NCI-H69 (cell line): ENCODE data around the gene RBFOX2.

Source experiments
- DNase-seq: peaks from one replicate; lab custom pipeline; 2025; lab: John Stamatoyannopoulos, UW

Gene RBFOX2

GRCh38 chr22:35973388-35973787 is 55.2 kb downstream of the RBFOX2 start:
- no peak for DNase-seq

DNA sequence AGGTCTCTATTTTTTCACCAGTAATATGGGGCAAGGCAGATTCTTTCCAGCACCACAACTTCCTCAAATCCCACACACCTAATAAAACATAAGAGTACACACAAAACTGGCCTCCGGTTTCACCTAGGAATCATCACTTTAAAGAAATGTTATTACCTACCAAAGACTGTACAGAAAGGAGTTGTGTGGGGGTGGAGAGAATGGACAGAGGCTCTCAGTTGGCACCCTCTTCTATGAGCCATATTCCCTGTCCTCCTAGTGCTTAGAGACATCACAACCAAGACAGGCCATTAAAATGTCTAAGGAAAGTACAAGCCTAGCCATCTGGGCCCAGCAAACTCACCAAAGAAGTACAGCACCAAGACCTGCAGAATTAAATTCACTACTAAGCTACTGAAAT is 56.1 kb downstream of the RBFOX2 start:
- DNase-seq = peak; percentile 12

DNA sequence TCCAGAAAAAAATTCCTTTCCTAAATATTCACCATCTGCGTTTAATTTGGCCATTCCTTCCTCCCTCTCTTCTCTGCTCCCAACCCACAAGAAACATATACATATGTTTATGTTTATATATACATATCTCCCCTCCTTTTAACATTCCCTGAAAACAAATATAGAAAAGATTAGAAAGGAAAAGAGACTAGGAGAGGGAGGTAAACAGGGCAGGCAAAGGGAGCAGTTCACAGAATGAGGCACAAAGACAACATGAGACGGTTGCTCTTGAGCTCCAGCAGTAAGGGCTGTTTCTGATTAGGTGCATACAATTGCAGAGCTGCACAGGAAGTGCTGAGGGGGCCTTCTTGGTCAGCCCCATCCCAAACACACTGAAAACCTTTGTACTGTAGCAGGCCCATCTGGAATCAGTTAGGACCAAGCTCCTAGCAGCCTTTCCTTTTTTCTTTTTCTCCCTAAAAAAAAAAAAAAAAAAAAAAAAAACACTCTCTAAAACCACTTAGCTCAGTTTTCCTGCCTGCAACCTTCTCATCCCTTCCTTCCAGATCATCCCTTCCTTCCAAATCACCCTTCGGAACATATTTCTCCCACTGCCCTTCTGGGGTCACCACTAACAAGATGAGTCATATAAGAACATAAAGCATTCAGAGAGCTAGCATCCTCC is 57.0 kb downstream of the RBFOX2 start:
- DNase-seq = peak; percentile 63

GRCh38 chr22:35970616-35971455 is 57.8 kb downstream of the RBFOX2 start:
- DNase-seq = peak; percentile 16

DNA sequence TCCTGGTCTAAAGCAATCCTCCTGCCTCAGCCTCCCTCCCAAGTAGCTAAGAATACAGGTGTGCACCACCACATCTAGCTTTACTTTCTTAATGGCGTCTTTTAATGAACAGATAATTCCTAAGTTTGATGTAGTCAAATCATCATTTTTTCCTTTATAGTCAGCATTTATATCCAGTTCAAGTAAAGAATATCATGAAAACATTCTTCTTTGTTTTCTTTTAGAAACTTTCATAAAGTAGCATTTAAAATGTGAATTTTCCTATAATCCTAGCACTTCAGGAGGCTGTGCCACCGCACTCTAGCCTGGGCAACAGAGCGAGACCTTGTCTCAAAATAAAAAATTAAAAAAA is 61.6 kb downstream of the RBFOX2 start:
- no peak for DNase-seq

DNA sequence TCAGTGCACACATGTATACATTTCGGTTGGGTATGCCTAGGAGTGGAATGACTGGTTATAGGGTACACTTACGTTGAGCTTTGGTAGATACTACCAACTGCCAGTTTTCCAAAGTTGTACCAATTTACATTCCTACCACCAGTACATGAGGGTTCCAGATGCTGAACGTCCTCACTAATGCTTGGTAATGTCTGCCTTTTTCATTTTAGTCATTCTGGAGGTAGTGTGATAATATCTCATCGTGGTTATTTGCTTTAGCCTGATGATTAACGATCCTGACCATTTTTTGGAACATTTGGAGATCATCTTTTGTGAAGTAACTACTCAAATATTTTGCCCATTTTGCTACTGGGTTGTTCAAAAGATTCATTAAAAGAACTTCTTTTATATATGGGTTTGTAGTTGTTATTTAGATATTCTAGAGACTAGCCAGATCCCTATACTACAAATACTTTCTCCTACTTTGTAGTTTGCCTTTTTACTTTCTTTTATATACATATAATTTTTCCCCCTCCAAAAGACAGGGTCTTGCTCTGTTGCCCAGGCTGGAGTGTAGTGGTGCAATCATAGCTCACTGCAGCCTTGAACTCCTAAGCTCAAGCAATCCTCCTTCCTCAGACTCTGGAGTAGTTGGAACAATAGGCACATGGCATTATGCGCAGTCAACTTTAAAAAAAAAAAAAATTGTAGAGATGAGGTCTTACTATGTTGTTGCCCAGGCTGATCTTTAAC is 62.1 kb downstream of the RBFOX2 start:
- DNase-seq = no peak

- no peak for DNase-seq
Measured at GRCh38 chr22:35963237-35963810, 65.3 kb downstream of the RBFOX2 start.

- DNase-seq = peak; percentile 93
Measured at GRCh38 chr22:35961480-35962295, 66.9 kb downstream of the RBFOX2 start.

GRCh38 chr22:35960854-35961253 is 67.8 kb downstream of the RBFOX2 start:
- no peak for DNase-seq

DNA sequence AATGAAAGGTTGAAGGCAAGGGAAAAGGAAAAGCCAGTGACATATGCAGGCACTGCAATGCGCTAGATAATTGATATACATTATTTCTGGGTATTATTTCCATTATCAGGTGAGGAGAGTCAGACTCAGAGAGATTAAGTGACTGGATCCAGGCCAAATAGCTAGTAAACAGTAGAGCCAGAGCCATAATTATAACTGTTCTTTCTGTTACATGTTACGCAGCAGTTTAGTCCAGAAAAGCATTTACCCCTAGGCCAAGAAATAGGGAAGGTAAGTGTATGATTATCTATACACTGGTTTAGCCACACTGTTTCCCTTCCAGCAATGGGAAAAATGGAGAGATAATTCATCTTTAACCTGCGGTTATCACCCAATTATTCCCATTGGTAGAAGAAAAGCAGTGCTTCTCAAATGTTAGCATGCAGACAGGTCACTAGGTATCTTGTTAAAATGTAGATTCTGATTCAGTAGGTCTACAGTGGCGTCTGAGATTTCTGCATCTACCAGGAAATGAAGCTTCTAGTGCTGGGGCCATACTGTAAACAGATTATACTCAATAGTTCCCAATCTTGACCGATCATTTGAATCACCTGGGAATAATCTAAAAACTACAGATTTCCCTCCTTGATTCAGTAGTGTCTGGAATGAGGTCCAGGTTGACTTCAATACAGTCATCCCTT is 69.4 kb downstream of the RBFOX2 start:
- DNase-seq = peak; percentile 91

GRCh38 chr22:35958334-35958733 is 70.3 kb downstream of the RBFOX2 start:
- DNase-seq = no peak

GRCh38 chr22:35957589-35957988 is 71.0 kb downstream of the RBFOX2 start:
- peak; percentile 43 for DNase-seq

DNA sequence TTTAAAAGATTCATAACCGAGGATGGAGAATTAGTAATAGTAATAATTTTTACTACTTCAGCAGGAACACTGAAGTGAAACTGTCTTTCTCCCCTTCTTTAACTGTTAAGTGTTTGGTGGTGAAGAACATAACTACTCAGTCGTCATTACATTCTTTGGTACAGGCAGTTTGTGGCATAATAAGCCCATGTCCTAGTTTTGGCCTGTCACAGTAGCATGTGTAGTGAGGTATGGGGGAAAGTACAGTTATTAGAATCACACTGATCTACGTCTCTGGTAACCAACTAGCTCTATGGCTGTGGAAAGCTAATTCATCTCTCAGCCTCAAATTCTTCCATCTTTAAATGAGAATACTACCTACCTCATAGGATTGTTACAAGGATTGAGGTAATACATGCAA is 71.8 kb downstream of the RBFOX2 start:
- no peak for DNase-seq

DNA sequence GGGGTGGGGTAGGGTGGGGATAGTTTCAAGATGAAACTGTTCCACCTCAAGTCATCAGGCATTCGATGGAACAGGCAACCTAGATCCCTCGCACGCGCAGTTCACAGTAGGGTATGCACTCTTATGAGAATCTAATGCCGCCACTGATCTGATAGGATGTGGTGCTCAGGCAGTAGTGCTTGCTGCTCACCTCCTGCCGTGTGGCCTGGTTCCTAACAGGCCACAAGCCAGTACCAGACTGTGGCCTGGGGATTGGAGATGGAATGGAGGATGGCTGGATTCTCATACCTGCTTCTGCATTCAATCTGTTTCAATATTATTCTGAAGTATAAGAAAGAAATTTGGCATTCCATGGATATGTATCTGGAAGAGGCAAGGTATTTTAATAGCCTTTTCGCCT is 73.1 kb downstream of the RBFOX2 start:
- DNase-seq = no peak

- DNase-seq = no peak
Measured at GRCh38 chr22:35952576-35952975, 76.0 kb downstream of the RBFOX2 start.

GRCh38 chr22:35950262-35950661 is 78.4 kb downstream of the RBFOX2 start:
- no peak for DNase-seq

- DNase-seq = no peak
Measured at GRCh38 chr22:35949243-35949642, 79.4 kb downstream of the RBFOX2 start.

GRCh38 chr22:35947794-35948425 is 80.7 kb downstream of the RBFOX2 start:
- no peak for DNase-seq

- DNase-seq = no peak
Measured at GRCh38 chr22:35944458-35944857, 84.2 kb downstream of the RBFOX2 start.

- DNase-seq = no peak
Measured at GRCh38 chr22:35940166-35940565, 88.5 kb downstream of the RBFOX2 start.

DNA sequence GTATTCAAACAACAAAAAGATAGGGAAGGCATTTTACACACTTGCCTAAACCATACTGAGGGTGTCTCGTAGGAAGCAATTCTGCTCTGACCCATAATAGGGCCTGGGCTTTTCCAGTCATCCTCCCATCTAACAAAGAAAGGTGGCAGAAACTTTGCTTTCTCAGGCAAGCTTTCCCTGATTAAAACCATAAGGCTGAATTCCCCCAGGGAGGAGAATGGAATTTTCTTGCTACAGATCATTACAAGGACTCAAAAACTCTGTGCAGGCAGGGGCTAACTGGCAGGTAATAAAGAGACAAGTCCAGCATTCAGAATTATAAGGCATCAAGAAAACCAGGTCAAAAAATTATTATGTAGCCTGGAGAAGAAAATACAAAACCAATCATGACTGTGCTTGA is 90.4 kb downstream of the RBFOX2 start:
- DNase-seq = no peak
